Thyroid gland (tissue), 4 donors: ENCODE measurements around the gene CDHR1.

Source experiments
- CTCF ChIP-seq, 6 experiments: fragments of 200-600 bp in 3 of 6; fragments of 450-650 bp in 3 of 6; sonication (generic) in 3 of 6; IDR thresholded peaks; one replicate each; pipeline ENCODE4 v1.5.1; 2016 to 2019; ENCODE audit warnings: antibody characterized with exemption in 6 of 6, mild to moderate bottlenecking in 2 of 6, inconsistent platforms in 1 of 6, moderate library complexity in 1 of 6
- POLR2A ChIP-seq, 2 donors: fragments of 450-650 bp; IDR thresholded peaks; one replicate each; pipeline ENCODE4 v1.6.1; 2017; ENCODE audit warnings: antibody characterized with exemption in 2 of 2, mild to moderate bottlenecking in 2 of 2, moderate library complexity in 1 of 2

GRCh38 chr10:84258034-84258695, 63.8 kb downstream of the CDHR1 start:
- TF ChIP-seq CTCF (IDR thresholded peaks at IDR 0.05) (no peak), POLR2A (IDR thresholded peaks at IDR 0.05) (no peak)
